DOHH2 (cell line): Measurements from ENCODE around the gene GALE.

Source experiments
- H3F3A ChIP-seq: fragments of 200-600 bp; sonication (generic), shearing (Covaris generic); 2 replicates; pipeline ENCODE4 v1.6.0; 2016; ENCODE audit warnings: antibody characterized with exemption, mild to moderate bottlenecking; ENCODE audit not compliant: control insufficient read depth, insufficient read depth
- H3K27ac ChIP-seq: fragments of 200-600 bp; sonication (generic); 2 replicates; pipeline ENCODE4 v1.5.1; 2014; ENCODE audit warnings: low read depth, mild to moderate bottlenecking, low read length, moderate library complexity
- H3K27me3 ChIP-seq: fragments of 200-600 bp; sonication (generic); 2 replicates; pipeline ENCODE4 v1.6.1; 2014; ENCODE audit warnings: mild to moderate bottlenecking, low read length, mixed read lengths; ENCODE audit not compliant: control insufficient read depth
- H3K36me3 ChIP-seq: fragments of 200-600 bp; sonication (generic); 2 replicates; pipeline ENCODE4 v1.6.1; 2014; ENCODE audit warnings: mild to moderate bottlenecking, low read length, moderate library complexity, mixed read lengths; ENCODE audit not compliant: control insufficient read depth
- H3K4me1 ChIP-seq: fragments of 200-600 bp; sonication (generic); 2 replicates; pipeline ENCODE4 v1.6.1; 2014; ENCODE audit warnings: mild to moderate bottlenecking, low read length, mixed read lengths; ENCODE audit not compliant: control insufficient read depth
- H3K4me2 ChIP-seq: fragments of 200-600 bp; sonication (generic); 2 replicates; pipeline ENCODE4 v1.6.0; 2014; ENCODE audit warnings: mild to moderate bottlenecking, low read length, moderate library complexity
- H3K4me3 ChIP-seq: fragments of 200-600 bp; sonication (generic); 2 replicates; pipeline ENCODE4 v1.5.1; 2014; ENCODE audit warnings: mild to moderate bottlenecking, low read length, mixed read lengths
- H3K79me2 ChIP-seq: fragments of 200-600 bp; sonication (generic); 2 replicates; pipeline ENCODE4 v1.6.1; 2014; ENCODE audit warnings: mild to moderate bottlenecking, low read length, mixed read lengths; ENCODE audit not compliant: control insufficient read depth
- H3K9me2 ChIP-seq: fragments of 200-600 bp; sonication (generic); replicated peaks from 2 replicates; pipeline ENCODE4 v1.6.1; 2014; ENCODE audit warnings: mild to moderate bottlenecking, low read length, mixed read lengths; ENCODE audit not compliant: control insufficient read depth
- H3K9me3 ChIP-seq: fragments of 200-600 bp; sonication (generic); 2 replicates; pipeline ENCODE4 v1.6.1; 2014; ENCODE audit warnings: antibody characterized with exemption, low read length, mixed read lengths; ENCODE audit not compliant: control insufficient read depth, insufficient read depth
- H4K20me1 ChIP-seq: fragments of 200-600 bp; sonication (generic); 2 replicates; pipeline ENCODE4 v1.6.0; 2014; ENCODE audit warnings: low read depth, mild to moderate bottlenecking, antibody characterized with exemption, low read length, moderate library complexity; ENCODE audit not compliant: control insufficient read depth, insufficient read depth
- EZH2phosphoT487 ChIP-seq: fragments of 200-600 bp; sonication (generic); IDR thresholded peaks from 2 replicates; pipeline ENCODE4 v1.6.1; 2017; ENCODE audit warnings: borderline replicate concordance, mild to moderate bottlenecking, antibody characterized with exemption, low read length, moderate library complexity, mixed read lengths
- TF ChIP-seq, protein P1 (sequence below): fragments of 200-600 bp; sonication (generic); IDR thresholded peaks from one replicate; pipeline ENCODE4 v1.5.1; 2014; ENCODE audit warnings: antibody characterized with exemption, mild to moderate bottlenecking, low read depth, low read length; ENCODE audit not compliant: poor library complexity, severe bottlenecking

The GALE gene

GRCh38 chr1:23759277-23759676 lies 41.3 kb downstream of the GALE start:
- no peaks in the 10 kb centered on the region for H3K9me3 ChIP-seq
- H4K20me1 ChIP-seq = no peaks in the 10 kb centered on the region
- H3K4me1 ChIP-seq = no peaks in the 10 kb centered on the region
- H3K79me2 ChIP-seq = no peaks in the 10 kb centered on the region
- peaks cover 85% of the 10 kb centered on the region for H3K36me3 ChIP-seq
- peaks cover 3% of the 10 kb centered on the region for H3F3A ChIP-seq
- H3K27me3 ChIP-seq = no peaks in the 10 kb centered on the region
- H3K4me2 ChIP-seq = no peak overlapping the region
- no peak overlapping the region for H3K4me3 ChIP-seq
- TF ChIP-seq EZH2phosphoT487 = no peak
- TF ChIP-seq, protein P1, sequence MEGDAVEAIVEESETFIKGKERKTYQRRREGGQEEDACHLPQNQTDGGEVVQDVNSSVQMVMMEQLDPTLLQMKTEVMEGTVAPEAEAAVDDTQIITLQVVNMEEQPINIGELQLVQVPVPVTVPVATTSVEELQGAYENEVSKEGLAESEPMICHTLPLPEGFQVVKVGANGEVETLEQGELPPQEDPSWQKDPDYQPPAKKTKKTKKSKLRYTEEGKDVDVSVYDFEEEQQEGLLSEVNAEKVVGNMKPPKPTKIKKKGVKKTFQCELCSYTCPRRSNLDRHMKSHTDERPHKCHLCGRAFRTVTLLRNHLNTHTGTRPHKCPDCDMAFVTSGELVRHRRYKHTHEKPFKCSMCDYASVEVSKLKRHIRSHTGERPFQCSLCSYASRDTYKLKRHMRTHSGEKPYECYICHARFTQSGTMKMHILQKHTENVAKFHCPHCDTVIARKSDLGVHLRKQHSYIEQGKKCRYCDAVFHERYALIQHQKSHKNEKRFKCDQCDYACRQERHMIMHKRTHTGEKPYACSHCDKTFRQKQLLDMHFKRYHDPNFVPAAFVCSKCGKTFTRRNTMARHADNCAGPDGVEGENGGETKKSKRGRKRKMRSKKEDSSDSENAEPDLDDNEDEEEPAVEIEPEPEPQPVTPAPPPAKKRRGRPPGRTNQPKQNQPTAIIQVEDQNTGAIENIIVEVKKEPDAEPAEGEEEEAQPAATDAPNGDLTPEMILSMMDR = no peak
- H3K27ac ChIP-seq = no peak overlapping the region
- no peaks in the 10 kb centered on the region for H3K9me2 ChIP-seq

- H4K20me1 ChIP-seq = no peaks in the 10 kb centered on the region
- H3F3A ChIP-seq = no peaks in the 10 kb centered on the region; the same call in 1 of the 2 replicates
- H3K4me2 ChIP-seq = no peak overlapping the region
- H3K27me3 ChIP-seq = no peaks in the 10 kb centered on the region
- H3K9me3 ChIP-seq = no peaks in the 10 kb centered on the region
- H3K36me3 ChIP-seq = peaks cover 92% of the 10 kb centered on the region
- no peaks in the 10 kb centered on the region for H3K4me1 ChIP-seq
- TF ChIP-seq, protein P1 = no peak
- TF ChIP-seq EZH2phosphoT487 = no peak
- H3K9me2 ChIP-seq = no peaks in the 10 kb centered on the region
- H3K27ac ChIP-seq = no peak overlapping the region
- H3K4me3 ChIP-seq = no peak overlapping the region
- no peaks in the 10 kb centered on the region for H3K79me2 ChIP-seq
Measured at GRCh38 chr1:23757812-23758211, 42.7 kb downstream of the GALE start.

- H3K27ac ChIP-seq = no peak overlapping the region
- no peaks in the 10 kb centered on the region for H3K9me3 ChIP-seq
- no peaks in the 10 kb centered on the region for H3K9me2 ChIP-seq
- no peak overlapping the region for H3K4me2 ChIP-seq
- no peak for TF ChIP-seq EZH2phosphoT487
- H3K36me3 ChIP-seq = peaks cover 92% of the 10 kb centered on the region
- H3K4me1 ChIP-seq = no peaks in the 10 kb centered on the region
- no peaks in the 10 kb centered on the region for H4K20me1 ChIP-seq
- no peak overlapping the region for H3K4me3 ChIP-seq
- peaks cover 7% of the 10 kb centered on the region for H3K79me2 ChIP-seq
- no peaks in the 10 kb centered on the region; the same call in 1 of the 2 replicates for H3F3A ChIP-seq
- no peaks in the 10 kb centered on the region for H3K27me3 ChIP-seq
Measured at GRCh38 chr1:23756676-23757075, 43.9 kb downstream of the GALE start.

DNA sequence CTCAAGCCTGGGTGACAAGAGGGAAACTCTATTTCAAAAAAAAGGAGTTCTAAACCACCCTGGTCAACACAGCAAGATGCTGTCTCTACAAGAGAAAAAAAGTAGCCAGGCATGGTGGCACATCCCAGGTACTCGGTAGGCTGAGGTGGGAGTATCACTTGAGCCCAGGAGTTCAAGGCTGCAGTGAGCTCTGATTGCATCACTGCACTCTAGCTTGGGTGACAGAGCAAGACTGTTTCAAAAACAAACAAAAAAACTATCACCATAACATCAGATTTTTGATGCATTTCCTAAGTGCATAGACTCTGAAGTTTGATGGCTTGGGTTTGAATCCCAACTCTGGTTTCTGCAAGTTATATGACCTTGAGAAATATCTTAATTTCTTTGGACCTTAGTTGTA lies 47.6 kb downstream of the GALE start:
- Histone ChIP-seq H3K9me3 (no peaks in the 10 kb centered on the region), H3K27me3 (no peaks in the 10 kb centered on the region), H3K4me2 (no peak overlapping the region), H3K4me3 (no peak overlapping the region), H4K20me1 (no peaks in the 10 kb centered on the region; the same call in 1 of the 2 replicates), H3K27ac (no peak overlapping the region), H3F3A (peaks cover 9% of the 10 kb centered on the region; the same call in 1 of the 2 replicates), H3K36me3 (peaks cover 93% of the 10 kb centered on the region), H3K9me2 (no peaks in the 10 kb centered on the region), H3K79me2 (peaks cover 31% of the 10 kb centered on the region), H3K4me1 (peaks cover under 1% of the 10 kb centered on the region; the same call in 1 of the 2 replicates)
- TF ChIP-seq, protein P1 = no peak
- TF ChIP-seq EZH2phosphoT487 = no peak
